ENCODE results near the gene URB2.

URB2 gene

GRCh38 chr1:229664133-229664689 lies 38.2 kb downstream of the URB2 start:
- Histone ChIP-seq H3K4me1 (ENCODE audit: control insufficient read depth, insufficient read depth, low read length) (0 out of 2 replicates have a peak, but pooled peaks cover 4% of the 10 kb centered on the region), H3K9me3 (ENCODE audit: control insufficient read depth, insufficient read depth, low read depth, low read length) (no peaks in the 10 kb centered on the region), H3K27ac (ENCODE audit: extremely low read depth, low read depth, low read length) (no peak overlapping the region), H3K4me3 (ENCODE audit: low read depth, low read length) (no peak overlapping the region), H3K36me3 (ENCODE audit: control insufficient read depth in 2 of 2, insufficient read depth in 1 of 2, low read length in 2 of 2) (peaks cover 8 to 24% of the 10 kb centered on the region in 2 experiments)
- TF ChIP-seq ZNF223 (tag by site-specific recombination; IDR thresholded peaks at IDR 0.05) (no peak), ZNF26 (tag by site-specific recombination; IDR thresholded peaks at IDR 0.05) (no peak), ZNF292 (tag by site-specific recombination; IDR thresholded peaks at IDR 0.05; ENCODE audit: borderline replicate concordance, low read depth) (no peak), ZNF621 (tag by site-specific recombination; IDR thresholded peaks at IDR 0.05) (no peak), ZNF311 (tag by site-specific recombination; IDR thresholded peaks at IDR 0.05; ENCODE audit: borderline replicate concordance) (no peak), ZNF777 (tag by site-specific recombination; IDR thresholded peaks at IDR 0.05; ENCODE audit: borderline replicate concordance) (no peak), ZNF830 (tag by site-specific recombination; IDR thresholded peaks at IDR 0.05; ENCODE audit: low read depth) (no peak), ZNF423 (tag by site-specific recombination; IDR thresholded peaks at IDR 0.05) (no peak), ZSCAN30 (tag by site-specific recombination; IDR thresholded peaks at IDR 0.05) (no peak), ZNF239 (tag by site-specific recombination; IDR thresholded peaks at IDR 0.05) (no peak)
- TF ChIP-seq, protein P1, sequence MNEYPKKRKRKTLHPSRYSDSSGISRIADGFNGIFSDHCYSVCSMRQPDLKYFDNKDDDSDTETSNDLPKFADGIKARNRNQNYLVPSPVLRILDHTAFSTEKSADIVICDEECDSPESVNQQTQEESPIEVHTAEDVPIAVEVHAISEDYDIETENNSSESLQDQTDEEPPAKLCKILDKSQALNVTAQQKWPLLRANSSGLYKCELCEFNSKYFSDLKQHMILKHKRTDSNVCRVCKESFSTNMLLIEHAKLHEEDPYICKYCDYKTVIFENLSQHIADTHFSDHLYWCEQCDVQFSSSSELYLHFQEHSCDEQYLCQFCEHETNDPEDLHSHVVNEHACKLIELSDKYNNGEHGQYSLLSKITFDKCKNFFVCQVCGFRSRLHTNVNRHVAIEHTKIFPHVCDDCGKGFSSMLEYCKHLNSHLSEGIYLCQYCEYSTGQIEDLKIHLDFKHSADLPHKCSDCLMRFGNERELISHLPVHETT (tag by site-specific recombination; IDR thresholded peaks at IDR 0.05), result no peak
- CTCF ChIA-PET, result no interaction called here
- POLR2A ChIA-PET, result no interaction called here

DNA sequence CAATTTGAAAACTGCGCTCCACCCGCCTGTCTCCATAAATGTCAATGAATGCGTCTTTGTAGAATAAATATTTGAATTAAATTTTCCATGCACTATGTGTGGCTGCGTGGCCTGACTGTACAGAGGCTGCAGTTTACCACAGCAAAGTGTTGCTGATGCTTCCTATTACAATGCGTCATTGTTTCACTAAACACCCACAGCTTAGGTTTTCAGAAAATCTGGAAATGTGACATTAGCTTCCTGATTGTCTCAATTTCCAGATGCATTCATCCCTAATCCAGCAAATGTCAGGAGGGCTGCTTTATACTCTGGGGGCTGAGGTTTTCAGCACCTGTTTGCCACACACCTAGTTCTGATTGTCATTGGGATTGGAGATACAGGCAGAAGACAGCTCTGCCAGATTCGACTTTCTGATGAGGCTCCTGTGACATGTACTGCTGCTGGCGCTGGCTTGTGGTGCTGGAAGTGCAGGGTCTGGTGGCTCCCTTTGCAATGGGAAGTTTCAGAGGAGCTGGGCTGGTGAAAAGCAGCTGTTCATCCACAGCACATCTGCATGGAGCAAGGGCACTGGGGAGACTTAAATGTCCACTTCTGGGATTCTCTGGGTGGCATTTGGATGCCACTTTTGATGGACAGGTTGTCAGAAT lies 40.0 kb downstream of the URB2 start:
- H3K27ac ChIP-seq (ENCODE audit: extremely low read depth, low read depth, low read length), result no peak overlapping the region
- H3K4me1 ChIP-seq (ENCODE audit: control insufficient read depth, insufficient read depth, low read length), result 0 out of 2 replicates have a peak, but pooled peaks cover 4% of the 10 kb centered on the region
- no peak for TF ChIP-seq ZNF792 (tag by site-specific recombination; IDR thresholded peaks at IDR 0.05)
- TF ChIP-seq ZNF707 (tag by site-specific recombination; IDR thresholded peaks at IDR 0.05), result no peak
- TF ChIP-seq OVOL3 (tag by site-specific recombination; IDR thresholded peaks at IDR 0.05), result no peak
- TF ChIP-seq ZBTB11 (tag by site-specific recombination; conservative IDR thresholded peaks at IDR 0.05; ENCODE audit: low read depth), result no peak
- no peak for TF ChIP-seq ZNF16 (tag by site-specific recombination; IDR thresholded peaks at IDR 0.05; ENCODE audit: low read depth)
- POLR2A ChIA-PET, result interaction anchor here (0.7 kb wide), 1 partner anchor 201 kb away, joined by 3 read pairs; no protein-coding TSS in a partner anchor
- no peaks in the 10 kb centered on the region for H3K9me3 ChIP-seq (ENCODE audit: control insufficient read depth, insufficient read depth, low read depth, low read length)
- no peak overlapping the region for H3K4me3 ChIP-seq (ENCODE audit: low read depth, low read length)
- peaks cover 0 to 18% of the 10 kb centered on the region in 2 experiments; a peak in 2 of 3 replicates for H3K36me3 ChIP-seq (ENCODE audit: control insufficient read depth in 2 of 2, insufficient read depth in 1 of 2, low read length in 2 of 2)
- CTCF ChIA-PET, result interaction anchor here (0.7 to 1.3 kb wide), 4 partner anchors 10 to 644 kb away, joined by 3 read pairs; no protein-coding TSS in a partner anchor
